MG63 (cell line): ENCODE measurements around the gene FBXO30. TPM values are rescaled to one million over a fixed set of nuclear protein-coding genes. Genes with fewer than 3 reads are reported as not detected.

Experiments
- DNase-seq: peaks from one replicate; pipeline ENCODE4 v3.0.0-alpha.2; 2020
- H3K27me3 ChIP-seq: fragments of 250-450 bp; sonication (Bioruptor Pico); 2 replicates; pipeline ENCODE4 v1.5.1; 2020; ENCODE audit warnings: mild to moderate bottlenecking, moderate library complexity
- H3K36me3 ChIP-seq: fragments of 250-450 bp; sonication (Bioruptor Pico); 2 replicates; pipeline ENCODE4 v1.5.1; 2020; ENCODE audit warnings: mild to moderate bottlenecking, moderate library complexity
- H3K4me3 ChIP-seq: fragments of 250-450 bp; sonication (Bioruptor Pico); 2 replicates; pipeline ENCODE4 v1.5.1; 2020; ENCODE audit warnings: mild to moderate bottlenecking, moderate library complexity
- H3K9me3 ChIP-seq: fragments of 250-450 bp; sonication (Bioruptor Pico); 2 replicates; pipeline ENCODE4 v1.5.1; 2020; ENCODE audit warnings: mild to moderate bottlenecking, moderate library complexity
- total RNA-seq: library from RNA; depleted of rRNA; stranded (reverse); fragments of >200 nt; shearing (Covaris generic); gene quantifications from 2 replicates; pipeline ENCODE4 v1.2.3, GENCODE V29; 2014; ENCODE audit warnings: low replicate concordance

FBXO30 gene
- total RNA-seq, 1 experiment from 2014 or later = 4.1 TPM

DNA sequence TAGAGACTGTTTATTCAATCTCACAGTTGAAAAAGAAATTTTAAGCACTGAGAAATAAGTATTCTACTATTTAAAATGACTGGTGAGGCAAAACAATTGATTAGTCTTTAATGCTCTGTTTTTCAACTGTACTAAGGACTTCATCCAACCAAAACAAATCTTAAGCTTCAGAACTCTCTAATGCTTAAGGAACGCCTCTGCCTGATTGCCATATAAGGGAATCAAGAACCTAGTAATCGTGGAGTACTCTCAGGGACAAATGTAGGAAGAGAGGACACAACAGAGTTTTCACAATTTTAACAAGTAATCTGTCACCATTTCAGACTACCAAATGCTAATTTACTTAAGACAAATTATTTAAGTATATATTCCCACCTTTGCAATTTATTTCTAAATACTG, 16.1 kb downstream of the FBXO30 start:
- no peak for DNase-seq
- H3K9me3 ChIP-seq = peaks cover 2% of the 10 kb centered on the region; the same call in 1 of the 2 replicates
- H3K4me3 ChIP-seq = no peak overlapping the region
- peaks cover 38% of the 10 kb centered on the region for H3K36me3 ChIP-seq
- H3K27me3 ChIP-seq = no peaks in the 10 kb centered on the region

DNA sequence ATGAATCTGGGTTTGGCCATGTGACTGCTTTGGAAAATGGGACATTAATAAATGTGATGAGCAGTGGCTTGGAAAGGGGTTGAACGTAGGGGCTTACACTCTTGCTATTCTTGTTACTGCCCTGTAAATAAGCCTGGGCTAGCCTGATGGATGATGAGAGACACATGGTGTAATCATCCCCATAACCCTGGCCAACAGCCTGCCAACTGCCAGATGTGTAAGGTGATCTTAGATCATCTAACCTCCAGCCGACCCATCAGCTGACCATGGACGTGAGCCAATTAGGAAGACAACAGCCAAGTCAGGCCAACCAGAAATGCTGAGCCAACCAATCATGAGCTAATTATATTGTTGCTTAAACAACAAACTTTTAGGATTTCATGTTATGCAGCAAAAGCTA, 25.2 kb downstream of the FBXO30 start:
- no peaks in the 10 kb centered on the region for H3K27me3 ChIP-seq
- H3K4me3 ChIP-seq = no peak overlapping the region
- H3K9me3 ChIP-seq = peaks cover 23% of the 10 kb centered on the region
- peak; percentile 26 for DNase-seq
- peaks cover 39% of the 10 kb centered on the region for H3K36me3 ChIP-seq

DNA sequence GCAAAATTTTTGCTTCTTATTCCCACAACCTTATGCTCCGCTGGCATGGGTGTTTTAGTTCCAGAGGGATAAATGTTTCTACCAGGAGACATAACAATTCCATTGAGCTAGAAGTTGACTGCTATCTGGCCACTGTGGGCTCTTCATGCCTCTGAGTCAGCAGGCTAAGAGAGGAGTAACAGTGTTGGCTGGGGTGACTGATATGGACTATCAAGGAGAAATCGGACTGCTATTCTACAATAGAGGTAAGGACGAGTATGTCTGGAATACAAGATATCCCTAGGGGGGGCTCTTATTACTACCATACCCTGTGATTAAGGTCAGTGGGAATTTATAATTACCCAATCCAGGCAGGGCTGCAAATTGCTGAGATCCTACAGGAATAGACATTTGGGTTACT, 26.9 kb downstream of the FBXO30 start:
- DNase-seq = no peak

DNA sequence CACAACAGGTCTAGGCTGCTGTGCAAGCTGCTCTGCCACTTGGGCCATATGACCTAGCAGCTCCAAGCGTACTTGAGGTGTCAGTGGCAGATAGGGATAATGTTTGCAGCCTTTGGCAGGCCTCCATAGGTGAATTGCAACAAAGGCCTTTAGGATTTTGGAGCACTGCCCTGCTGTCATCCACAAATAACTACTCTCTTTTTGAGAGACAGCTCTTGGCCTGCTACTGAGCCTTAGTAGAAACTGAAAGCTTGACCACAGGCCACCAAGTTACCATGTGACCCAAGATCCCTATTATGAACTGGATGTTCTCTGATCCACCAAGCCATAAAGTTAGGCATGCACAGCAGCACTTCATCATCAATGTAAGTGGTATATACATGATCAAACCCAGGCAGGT, 29.9 kb downstream of the FBXO30 start:
- no peak for DNase-seq
- H3K4me3 ChIP-seq = no peak overlapping the region
- H3K27me3 ChIP-seq = no peaks in the 10 kb centered on the region
- H3K9me3 ChIP-seq = no peaks in the 10 kb centered on the region
- peaks cover 12% of the 10 kb centered on the region for H3K36me3 ChIP-seq

More for the DNA sequence above, 26.9 kb downstream of the FBXO30 start:
- Histone ChIP-seq H3K9me3 (peaks cover 15% of the 10 kb centered on the region), H3K27me3 (no peaks in the 10 kb centered on the region), H3K36me3 (peaks cover 27% of the 10 kb centered on the region), H3K4me3 (no peak overlapping the region)

DNA sequence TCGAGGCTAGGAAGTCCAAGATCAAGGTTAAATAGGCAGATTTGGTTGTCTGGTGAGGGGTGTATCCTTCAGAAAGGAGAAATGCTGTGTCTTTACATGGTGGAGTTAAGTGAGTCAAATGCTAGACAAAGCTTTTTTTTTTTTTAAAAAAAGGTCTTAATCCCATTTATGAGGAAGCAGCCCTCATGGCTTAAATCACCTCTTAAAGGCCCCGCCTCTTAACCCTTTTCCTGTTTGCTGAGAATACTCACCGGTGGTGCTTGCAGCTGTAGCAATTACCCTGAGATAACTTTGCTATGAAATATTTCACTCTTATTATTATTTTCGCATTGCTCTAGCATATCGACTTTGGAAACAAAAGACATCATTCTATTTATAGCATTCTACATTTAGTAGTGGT, 30.8 kb downstream of the FBXO30 start:
- H3K9me3 ChIP-seq = no peaks in the 10 kb centered on the region

DNA sequence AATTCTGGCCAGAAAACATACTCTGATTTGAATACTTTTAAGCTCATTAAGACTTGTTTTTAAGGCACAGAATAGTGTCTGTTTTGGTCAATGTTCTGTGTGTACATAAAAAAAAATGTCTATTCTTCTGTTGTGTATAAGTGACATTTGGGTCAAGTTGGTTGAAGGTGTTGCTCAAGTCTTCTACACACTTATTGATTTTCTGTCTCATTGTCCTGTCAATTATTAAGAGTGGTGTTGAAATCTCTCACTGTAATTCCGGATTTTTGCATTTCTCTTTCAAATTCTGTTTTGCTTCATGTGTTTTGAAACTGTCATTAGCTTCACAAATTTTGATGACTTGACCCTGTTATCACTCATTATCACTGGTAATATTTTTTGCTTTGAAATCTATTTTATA, 41.7 kb downstream of the FBXO30 start:
- H3K4me3 ChIP-seq = no peak overlapping the region

More for the DNA sequence above, 30.8 kb downstream of the FBXO30 start:
- Histone ChIP-seq H3K27me3 (no peaks in the 10 kb centered on the region), H3K4me3 (no peak overlapping the region), H3K36me3 (peaks cover 8% of the 10 kb centered on the region; the same call in 1 of the 2 replicates)
- no peak for DNase-seq

DNA sequence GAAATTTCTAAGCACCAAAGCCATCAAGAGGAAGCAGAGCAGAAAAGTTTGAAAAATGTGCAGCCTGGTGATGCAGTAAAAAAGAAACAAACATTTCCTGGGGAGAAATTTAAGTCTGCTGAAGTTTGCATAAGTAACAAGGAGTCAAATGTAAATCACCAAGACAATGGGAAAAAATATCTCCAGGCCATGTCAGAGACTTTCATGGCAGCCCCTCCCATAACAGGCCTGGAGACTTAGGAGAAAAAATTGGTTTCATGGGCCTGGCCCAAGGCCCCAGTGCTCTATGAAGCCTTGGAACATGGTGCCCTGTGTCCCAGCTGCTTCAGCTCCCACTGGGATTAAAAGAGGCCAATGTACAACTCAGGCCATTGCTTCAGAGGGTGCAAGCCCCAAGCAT, 49.1 kb downstream of the FBXO30 start:
- Histone ChIP-seq H3K9me3 (no peaks in the 10 kb centered on the region), H3K27me3 (no peaks in the 10 kb centered on the region), H3K36me3 (no peaks in the 10 kb centered on the region), H3K4me3 (no peak overlapping the region)
- DNase-seq = no peak

More for the DNA sequence above, 41.7 kb downstream of the FBXO30 start:
- Histone ChIP-seq H3K9me3 (peaks cover 3% of the 10 kb centered on the region; the same call in 1 of the 2 replicates), H3K27me3 (no peaks in the 10 kb centered on the region), H3K36me3 (no peaks in the 10 kb centered on the region)
- no peak for DNase-seq

DNA sequence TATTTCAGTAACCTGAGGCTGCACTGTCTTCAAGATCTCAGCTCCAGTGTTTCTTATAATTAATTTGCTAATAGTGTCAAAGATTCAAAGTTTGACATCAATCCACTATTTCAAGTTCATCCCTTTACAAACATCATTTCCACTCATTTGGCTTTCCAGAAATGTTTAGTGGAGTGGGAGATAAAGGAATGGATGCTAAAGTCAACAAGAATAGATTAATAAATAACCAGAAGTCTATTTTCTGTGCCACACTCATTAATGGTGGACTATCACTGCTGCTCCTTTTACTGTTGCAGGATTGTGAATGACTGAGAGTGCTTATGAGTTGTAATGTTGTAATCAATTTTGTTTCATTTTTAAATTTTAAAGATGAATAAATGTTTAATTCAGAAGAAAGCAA, 50.9 kb downstream of the FBXO30 start:
- Histone ChIP-seq H3K36me3 (no peaks in the 10 kb centered on the region), H3K27me3 (no peaks in the 10 kb centered on the region), H3K4me3 (no peak overlapping the region), H3K9me3 (no peaks in the 10 kb centered on the region)
- no peak for DNase-seq

DNA sequence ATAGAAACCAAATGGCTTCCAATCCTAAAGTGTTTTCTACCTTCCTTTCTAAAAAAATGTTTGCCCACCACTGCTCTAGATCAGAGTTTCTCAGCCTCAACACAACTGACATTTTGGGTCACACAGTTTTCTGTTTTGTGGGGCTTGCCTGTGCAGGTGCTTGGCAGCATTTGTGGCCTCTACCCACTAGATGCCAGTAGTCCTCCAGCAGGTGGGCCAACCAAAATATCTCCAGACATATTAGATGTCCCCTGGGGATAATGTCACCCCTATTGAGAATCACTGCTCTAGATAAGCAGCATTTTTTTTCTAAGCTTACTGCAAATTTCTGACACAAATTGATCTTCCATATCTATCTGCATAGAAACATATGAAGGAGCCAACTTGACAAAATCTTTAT, 53.0 kb downstream of the FBXO30 start:
- no peak for DNase-seq
- Histone ChIP-seq H3K9me3 (no peaks in the 10 kb centered on the region), H3K36me3 (no peaks in the 10 kb centered on the region), H3K27me3 (no peaks in the 10 kb centered on the region), H3K4me3 (no peak overlapping the region)

DNA sequence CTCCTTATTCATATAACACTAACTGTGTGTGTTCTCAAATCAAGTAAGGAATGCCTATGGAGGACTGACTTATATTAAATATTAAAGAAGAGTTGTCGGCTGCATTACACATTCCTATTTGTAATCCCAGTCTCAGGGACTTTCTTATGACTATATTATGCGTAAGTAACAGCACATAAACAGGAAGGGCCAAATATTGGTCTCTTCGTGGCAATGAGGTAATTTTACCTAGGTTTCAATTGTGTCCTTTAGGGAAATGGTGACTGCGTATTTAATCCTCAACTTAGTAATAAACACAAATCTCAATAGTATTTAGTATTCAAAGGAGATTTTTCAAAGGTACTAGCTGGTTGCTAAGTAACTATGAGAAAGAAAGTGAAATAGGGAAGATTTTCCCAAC, 56.5 kb downstream of the FBXO30 start:
- Histone ChIP-seq H3K36me3 (no peaks in the 10 kb centered on the region), H3K9me3 (no peaks in the 10 kb centered on the region), H3K27me3 (no peaks in the 10 kb centered on the region), H3K4me3 (no peak overlapping the region)
- no peak for DNase-seq

DNA sequence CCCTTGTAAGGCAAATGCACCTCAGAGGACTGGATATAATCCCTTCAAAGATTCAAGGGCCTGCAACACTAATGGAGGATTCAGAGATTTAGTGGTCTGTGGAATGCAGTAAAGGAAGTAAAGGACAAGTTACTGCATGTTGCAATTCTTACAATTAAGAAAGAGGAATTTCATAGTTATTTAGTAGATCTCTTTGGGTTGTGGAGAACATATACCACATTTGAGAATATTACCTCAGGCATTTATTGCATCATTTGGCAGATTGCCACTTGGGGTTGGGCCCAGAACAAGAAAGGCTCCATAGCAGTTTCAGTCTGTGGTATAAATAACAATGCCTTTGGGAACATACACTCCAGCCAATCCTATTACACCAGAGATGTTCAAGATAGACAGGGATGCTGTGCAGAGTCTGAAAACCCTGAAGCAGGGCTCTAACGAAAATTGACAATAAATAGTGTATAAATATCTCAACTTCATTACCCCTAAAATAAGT, 58.4 kb downstream of the FBXO30 start:
- peak; percentile 67 for DNase-seq
- no peaks in the 10 kb centered on the region for H3K36me3 ChIP-seq
- H3K9me3 ChIP-seq = no peaks in the 10 kb centered on the region
- no peak overlapping the region for H3K4me3 ChIP-seq
- no peaks in the 10 kb centered on the region for H3K27me3 ChIP-seq

DNA sequence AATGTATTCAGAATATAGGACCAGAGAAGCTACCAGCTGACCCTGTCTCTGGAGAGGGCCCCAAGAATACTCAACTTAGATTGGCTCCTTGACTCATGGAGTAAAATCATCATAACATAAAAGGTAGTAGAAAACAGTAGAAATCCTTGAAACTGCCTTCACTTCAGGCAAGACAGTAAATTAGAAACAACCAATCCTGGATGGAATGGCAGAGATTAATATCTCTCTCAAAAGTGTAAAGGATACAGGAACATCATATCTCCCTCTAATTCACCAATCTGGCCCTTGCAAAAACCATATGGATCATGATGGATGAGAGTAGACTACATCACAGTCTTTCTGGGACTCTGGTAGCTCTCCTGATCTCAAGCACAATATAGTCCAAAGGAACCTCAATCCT, 58.9 kb downstream of the FBXO30 start:
- Histone ChIP-seq H3K4me3 (no peak overlapping the region), H3K36me3 (no peaks in the 10 kb centered on the region), H3K9me3 (no peaks in the 10 kb centered on the region), H3K27me3 (no peaks in the 10 kb centered on the region)
- DNase-seq = no peak

DNA sequence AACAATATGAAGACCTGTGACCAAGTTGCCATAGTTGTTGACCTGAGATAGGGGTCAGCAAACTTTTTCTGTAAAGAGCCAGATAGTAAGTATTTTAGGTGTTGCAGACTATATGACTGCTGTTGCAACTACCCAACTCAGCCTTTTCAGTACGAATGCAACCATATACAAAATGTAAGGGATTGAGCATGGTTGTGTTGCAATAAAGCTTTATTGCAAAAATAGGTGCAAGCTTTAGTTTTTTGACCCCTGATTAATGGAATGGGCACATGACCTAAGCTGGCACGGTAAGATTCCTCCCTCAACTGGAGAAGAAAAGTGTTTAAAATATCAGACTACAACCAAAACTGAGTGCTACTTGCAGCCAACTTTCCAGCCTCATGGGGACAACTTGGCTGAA, 62.0 kb downstream of the FBXO30 start:
- Histone ChIP-seq H3K4me3 (no peak overlapping the region), H3K36me3 (no peaks in the 10 kb centered on the region), H3K9me3 (no peaks in the 10 kb centered on the region), H3K27me3 (no peaks in the 10 kb centered on the region)
- no peak for DNase-seq

DNA sequence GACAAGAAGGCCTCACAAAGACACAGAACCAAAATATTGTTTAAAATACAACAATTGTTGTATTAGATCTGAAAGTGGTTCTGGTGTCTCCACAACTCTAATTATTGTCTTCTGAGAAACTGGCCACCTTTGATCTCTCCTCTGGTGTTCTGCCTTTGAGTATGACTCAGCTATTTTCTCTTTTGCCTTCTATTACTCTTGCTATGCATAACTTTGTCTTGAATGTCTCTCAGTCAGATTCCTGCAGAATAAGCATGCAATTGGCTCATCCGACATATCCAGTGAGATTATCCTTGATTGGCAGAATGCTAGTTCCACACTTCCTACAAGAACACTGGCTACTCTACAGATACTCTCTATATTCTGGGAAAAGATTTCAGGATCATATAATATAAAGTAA, 65.0 kb downstream of the FBXO30 start:
- Histone ChIP-seq H3K4me3 (no peak overlapping the region), H3K9me3 (no peaks in the 10 kb centered on the region)

DNA sequence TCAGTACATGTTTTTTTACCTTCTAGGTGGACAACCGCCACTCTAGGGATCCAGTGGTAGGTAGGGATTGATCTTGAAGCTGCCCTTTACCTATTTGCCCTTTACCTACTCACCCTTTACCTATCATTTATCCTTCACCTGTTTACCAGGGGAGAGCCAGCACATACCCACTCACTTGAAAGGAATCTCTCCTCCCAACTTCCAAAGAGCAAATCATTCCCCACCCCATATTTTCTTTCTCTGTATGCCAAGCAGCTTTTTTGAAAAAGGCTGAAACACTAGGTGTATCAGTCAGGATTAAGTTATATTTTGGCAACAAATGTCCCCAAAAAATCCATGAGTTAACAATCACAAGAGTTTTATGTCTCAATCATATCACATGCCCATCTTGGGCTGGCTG, 68.7 kb downstream of the FBXO30 start:
- H3K36me3 ChIP-seq = no peaks in the 10 kb centered on the region

More for the DNA sequence above, 65.0 kb downstream of the FBXO30 start:
- Histone ChIP-seq H3K27me3 (no peaks in the 10 kb centered on the region), H3K36me3 (no peaks in the 10 kb centered on the region)
- DNase-seq = peak; percentile 9

DNA sequence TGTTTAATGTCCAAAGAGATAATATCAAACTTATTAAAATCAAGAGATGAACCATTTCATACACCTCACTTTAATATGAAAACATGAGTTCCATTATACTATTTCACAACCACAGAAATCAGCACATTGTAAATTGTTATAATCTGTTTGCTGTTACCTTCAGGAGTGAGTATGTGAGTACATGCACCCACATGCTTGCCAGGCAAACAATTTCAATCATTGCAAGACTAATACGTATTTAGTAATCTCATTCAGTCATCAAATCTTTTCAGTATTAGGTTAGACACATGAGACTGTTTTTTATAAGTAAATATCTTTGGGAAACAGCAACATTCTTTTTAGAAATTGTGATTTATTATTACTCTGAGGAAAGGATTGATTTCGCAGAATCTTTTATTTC, 70.0 kb downstream of the FBXO30 start:
- no peak overlapping the region for H3K4me3 ChIP-seq
- H3K27me3 ChIP-seq = no peaks in the 10 kb centered on the region
- DNase-seq = no peak
- H3K9me3 ChIP-seq = peaks cover 2% of the 10 kb centered on the region; the same call in 1 of the 2 replicates
- no peaks in the 10 kb centered on the region for H3K36me3 ChIP-seq

More for the DNA sequence above, 68.7 kb downstream of the FBXO30 start:
- no peak for DNase-seq
- Histone ChIP-seq H3K9me3 (peaks cover 2% of the 10 kb centered on the region; the same call in 1 of the 2 replicates), H3K4me3 (no peak overlapping the region), H3K27me3 (no peaks in the 10 kb centered on the region)
